ENCODE data around the gene COL4A1.

The COL4A1 gene

DNA sequence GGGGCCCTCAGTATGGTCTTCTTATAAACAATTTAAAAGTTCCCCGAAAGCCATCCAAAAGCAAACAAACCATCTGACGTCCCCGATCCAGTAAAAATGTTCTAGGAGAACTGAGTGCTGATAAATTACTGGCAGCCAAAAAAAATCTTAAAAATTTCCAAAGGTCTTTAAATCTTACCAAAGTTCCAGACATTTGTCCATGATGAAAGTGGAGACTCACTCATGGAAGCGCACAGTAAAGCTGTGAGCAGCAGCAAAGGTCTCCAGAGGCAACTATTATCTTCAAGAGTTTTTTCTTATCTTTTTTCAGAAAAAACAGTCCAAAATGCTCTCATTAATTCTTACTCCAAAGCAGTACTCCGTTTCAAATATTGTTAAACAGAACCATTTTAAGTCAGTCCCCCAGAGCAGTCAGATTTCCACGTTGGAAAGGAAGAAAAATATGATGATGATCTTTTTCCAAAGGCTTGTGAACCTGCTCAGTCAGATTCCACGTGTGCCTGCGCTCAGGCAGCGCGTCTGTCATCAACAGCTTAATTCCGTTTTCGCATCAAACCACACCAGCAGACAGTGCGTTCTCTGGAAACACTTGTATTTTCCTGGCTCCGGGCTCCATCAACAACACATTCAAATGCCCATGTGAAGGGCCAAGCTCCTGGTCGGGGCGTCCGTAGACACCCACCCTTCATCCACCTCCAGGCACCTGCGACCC lies 85.4 kb downstream of the COL4A1 start:
- no peak for DNase-seq (ENCODE audit: low read depth in 2 of 2)

DNA sequence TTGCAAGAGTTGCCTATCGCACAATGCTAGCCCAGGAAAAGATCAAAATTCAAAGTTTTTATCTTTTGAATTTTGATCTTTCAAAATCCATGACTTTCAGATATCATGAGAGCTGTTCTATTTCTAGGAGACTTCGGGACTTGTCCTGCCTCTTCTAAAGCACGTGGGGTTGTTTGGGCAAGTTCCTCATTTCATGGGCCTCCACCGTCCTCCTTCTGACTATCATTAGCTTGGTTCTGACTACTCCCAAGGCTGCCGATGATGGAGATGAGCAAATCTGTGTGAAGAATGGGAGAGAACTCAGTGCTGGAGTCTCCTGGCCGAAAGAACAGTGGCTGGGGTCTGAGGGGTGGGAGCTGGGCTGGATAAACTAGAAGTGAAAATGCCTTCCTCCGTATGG lies 86.5 kb downstream of the COL4A1 start:
- no peak for DNase-seq (ENCODE audit: low read depth in 2 of 2)

DNA sequence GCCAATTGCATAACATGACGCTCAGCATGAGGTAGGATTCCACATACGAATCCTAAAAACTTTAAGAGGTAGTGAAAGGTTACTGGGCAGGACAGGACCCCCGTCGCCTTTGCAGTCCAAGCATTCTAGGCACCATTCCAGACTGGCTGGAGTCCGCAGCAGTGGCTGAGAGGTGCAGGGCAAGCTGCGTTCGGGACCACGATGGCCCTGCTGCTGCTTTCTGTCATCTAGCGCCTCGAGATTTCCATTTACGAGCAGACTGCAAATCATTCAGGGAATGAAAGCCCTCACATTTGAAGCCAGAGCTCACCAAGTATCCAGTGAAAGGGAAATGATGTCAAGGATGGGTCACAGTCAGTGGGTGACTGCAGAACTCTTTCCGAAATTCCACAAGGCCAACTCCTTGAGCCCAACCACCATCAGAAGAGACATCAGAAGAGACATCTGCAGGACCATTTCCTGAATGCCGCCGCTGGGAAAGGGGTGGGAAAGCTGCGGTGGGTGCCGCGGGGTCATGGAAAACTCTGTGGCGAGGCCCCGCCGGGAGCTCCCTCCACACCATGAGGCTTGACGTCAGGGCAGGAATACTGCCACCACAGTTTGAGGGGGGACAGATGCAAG lies 88.3 kb downstream of the COL4A1 start:
- no peak for DNase-seq (ENCODE audit: low read depth in 2 of 2)

DNA sequence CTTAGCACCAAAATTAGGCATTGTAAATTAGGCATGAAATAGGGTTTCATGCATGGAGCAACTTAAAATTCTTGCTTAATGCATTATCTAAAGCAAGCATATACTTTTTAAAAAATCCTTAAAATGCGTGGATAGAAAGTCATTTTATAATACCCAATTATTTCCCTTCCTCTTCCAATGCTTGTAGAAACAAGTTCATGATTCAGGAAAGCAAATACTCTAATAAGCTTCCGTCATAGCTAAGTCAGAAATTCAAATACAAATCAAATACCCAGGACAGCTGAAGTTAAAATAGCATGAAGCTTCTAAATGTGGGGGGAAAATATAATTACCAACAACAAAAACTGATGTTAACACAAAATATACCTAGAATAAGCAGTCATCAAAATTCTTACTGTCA lies 89.1 kb downstream of the COL4A1 start:
- DNase-seq (ENCODE audit: low read depth in 2 of 2) = no peak

DNA sequence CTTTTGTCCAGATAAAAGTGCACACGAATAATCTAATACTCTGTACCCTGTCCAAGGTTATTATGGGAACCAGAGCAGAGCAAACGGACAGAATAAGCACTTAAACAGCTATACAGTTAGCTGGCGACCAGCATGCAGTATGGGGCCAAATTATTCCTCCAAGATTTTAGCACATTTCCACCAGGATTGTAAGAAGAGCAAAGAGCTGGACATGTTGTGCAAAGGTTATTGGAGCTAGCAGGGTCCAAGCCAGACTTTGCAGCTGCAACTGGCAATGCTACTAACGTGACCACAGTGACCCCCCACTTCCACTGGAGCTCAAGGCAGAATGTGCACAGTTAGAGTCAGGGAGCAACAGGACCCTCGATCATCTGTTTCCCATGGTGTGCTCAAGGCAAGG lies 89.9 kb downstream of the COL4A1 start:
- no peak for DNase-seq (ENCODE audit: low read depth in 2 of 2)

DNA sequence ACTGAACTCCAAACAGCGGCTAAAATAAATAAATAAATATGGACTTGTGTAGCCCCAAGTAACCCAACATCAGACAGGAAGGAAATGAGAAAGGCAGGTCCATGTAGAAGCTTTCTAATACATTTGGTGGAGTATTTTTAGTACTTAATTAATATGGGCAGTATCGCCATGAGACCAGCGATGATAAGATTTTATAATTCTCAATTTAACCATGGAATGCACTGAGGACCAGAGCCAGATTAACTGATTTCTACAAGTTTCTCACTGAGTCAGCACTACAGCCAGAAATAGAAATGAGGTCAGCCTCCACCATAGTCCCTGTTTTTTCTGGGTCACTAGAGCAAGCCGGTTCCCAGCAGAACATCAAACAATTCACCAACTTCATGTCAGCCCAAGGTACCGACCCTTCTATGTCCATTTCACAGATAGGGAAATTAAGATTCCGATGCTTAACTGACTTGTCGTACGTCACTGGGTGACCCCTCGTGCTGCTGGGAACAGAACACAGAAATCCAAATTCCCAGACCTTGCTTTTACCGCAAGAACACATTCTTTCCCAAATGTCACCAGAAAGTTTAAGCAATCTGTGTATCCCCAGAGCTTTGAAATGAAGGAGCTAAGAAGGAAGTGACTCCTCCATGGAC lies 90.4 kb downstream of the COL4A1 start:
- DNase-seq (ENCODE audit: low read depth in 2 of 2) = no peak

DNA sequence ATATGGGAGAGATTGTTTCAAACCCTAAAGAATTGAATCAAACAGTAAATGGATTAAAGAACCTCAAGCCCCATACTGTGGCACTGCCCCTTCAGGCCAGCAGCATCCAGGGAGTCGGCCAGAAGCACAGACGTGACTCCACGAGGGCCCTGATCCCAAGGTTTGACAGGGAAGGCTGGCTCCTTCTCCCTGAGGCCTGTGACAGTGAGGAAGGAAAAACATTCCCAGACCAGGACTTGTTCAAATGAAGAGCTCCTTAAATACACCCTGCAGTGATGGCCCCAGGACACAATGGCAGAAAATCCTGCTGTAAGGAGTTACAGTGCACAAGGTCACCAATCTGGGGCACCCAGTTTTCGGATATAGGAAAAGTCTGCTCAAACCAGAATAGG lies 91.0 kb downstream of the COL4A1 start:
- DNase-seq (ENCODE audit: low read depth in 2 of 2) = no peak

DNA sequence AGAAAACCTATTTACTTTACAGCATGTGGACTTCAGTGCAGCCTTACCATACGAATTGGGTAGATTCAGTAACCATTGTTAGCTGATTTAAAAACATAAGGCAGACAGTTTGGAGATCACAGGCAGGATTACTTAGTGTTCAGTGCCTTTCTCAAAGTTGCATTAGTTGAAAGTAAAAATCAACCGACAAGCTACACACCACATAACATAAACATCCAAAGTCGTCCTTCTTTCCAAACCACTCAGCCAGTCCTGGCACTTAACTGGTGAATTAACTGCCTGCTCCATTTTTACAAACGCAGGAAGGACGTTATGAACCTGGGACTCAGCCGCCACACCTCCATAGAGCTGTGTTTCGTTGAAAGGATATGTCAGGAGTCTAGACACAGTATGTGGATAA lies 91.4 kb downstream of the COL4A1 start:
- no peak for DNase-seq (ENCODE audit: low read depth in 2 of 2)

DNA sequence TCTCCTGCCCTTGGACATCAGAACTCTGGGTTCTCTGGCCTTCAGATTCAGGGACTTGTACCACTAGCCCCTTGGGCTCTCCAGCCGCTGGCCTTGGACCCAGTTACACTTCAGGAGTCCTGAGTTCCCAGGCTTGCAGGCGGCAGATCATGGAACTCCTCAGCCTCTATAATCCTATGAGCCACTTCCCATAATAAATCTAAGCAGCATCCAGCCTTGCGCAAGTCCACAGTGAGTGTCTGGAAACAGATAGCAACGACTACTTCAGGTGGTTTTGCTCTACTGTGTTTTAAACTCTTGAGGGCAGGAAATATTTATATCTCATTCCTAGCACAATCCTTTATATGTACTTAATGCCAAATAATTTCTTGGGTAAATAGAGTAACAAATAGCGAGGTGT lies 92.3 kb downstream of the COL4A1 start:
- DNase-seq (ENCODE audit: low read depth in 2 of 2) = no peak

DNA sequence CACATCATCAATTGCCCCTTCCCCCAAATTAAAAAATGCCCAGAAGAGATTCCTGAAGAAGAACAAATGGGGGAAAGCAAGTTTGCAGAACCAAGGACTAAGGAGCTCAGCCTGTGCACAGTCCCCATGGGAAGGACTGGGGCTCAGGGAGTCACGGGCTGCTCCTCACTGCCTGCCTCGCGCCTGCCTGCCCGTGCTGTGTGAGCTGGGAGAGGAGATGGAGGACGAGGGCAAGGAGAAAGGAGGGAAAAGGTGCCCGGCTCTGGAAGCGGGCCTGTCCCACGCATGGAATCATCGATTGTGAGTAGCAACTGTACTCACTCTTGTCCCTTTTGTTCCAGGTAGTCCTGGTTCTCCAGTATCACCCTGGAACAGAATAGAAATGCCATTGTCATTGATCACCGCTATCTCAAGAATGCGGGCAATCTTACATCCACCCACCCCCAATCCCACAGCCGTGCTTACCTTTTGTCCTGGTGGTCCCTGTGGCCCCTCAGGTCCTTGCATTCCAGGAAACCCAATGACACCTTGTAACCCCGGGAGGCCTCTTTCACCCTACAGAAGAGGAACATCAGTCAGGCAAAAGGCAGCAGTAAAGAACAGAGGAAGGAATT lies 93.4 kb downstream of the COL4A1 start:
- DNase-seq (ENCODE audit: low read depth in 2 of 2) = no peak

DNA sequence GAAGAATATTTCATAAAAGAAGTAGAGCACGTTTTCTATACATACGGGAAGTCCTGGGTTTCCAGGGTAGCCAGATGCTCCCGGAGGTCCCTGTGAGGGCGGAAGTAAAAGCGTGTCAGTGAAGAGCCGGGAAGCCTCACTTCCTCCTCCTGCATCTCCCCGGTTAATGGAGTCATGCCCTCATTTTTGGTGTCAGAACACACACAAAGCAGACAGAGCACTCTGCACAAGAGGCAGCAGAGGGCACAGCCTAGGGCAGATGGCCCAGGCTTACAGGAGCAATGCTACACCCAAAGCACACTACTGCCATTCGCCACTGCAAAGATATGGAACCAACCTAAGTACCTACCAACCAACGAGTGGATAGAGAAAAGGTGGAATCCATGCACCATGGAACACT lies 94.4 kb downstream of the COL4A1 start:
- DNase-seq (ENCODE audit: low read depth in 2 of 2) = no peak

DNA sequence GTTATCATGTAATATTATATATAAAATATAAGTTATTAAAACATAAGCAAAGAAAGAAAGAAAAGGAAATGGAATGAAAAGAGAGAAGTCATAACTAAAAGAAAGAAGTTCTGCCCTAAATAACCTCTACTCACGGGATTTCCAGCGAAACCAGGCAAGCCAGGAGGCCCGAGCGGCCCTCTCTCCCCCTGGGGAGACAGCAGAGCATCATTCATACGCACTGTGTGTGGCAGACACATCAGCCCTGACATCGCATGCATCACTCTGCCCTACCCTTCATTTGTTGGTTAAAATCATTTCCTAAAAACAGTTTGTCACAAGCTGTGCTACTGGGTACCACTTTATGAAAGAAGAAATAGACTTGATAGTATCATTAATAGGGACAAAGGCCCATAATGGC lies 95.2 kb downstream of the COL4A1 start:
- no peak for DNase-seq (ENCODE audit: low read depth in 2 of 2)

DNA sequence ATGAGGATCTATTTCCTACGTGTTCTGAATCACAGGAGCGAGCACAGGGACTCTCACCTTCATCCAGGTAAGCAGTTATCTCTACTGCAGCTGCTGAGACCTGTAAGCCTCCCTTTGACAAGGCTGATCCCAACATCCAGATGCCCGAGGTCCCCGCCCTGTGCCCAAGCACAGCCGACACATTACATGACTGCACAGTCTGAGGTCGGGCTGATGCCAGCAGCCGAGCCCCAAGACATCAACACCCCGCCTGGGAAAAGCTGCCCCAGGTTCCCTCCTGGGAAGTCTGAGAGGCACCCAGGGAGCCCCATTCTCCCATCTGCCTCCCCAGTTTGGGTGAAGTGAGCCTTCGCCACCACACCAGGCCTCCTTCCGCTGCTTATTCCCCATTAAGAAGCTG lies 95.9 kb downstream of the COL4A1 start:
- DNase-seq (ENCODE audit: low read depth in 2 of 2) = no peak

DNA sequence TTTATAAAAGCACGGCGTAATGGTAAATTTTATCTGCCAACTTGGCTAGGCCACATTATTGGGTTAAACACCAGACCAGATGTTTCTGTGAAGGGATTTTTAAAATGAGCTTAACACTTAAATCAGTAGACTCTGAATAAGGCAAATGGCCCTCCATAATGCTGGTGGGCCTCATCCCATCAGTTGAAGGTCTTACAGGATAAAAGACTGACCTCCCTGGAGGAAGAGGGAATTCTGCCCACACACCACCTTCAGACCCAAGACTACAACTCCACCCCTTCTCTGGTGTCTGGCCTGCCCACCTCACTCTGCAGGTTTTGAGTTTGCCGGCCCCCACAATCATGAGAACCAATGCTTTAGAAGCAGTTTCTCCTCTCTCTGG lies 96.4 kb downstream of the COL4A1 start:
- no peak for DNase-seq (ENCODE audit: low read depth in 2 of 2)

DNA sequence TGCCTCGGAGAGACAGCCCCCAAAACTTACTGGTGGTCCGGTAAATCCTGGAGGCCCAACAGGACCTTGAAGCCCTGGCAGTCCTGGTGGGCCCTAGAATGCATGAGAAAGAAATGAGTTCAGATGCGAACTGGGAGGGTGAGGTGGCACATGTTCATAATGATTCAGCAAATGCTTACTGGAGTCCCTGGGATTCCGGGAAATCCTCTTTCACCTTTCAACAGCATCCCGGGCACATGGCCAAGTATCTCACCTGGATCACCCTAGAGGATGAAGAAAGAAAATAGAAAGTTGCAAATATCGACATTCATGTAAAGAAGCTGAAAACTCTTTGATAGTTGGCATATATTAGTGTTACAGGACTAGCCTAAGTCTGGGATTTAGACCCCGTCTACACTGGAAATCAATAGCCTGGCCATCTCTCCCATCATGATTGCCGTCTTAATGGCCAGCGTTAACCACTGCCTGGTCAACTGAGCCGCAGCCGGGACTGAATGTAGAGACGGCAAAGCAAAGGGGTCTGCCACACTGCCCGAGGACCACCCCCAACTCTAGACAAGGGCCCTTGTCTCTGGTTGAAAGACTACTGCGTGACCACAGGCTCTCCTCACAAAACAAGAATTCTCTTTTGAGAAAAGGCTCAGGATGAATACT lies 96.9 kb downstream of the COL4A1 start:
- DNase-seq (ENCODE audit: low read depth in 2 of 2) = no peak

DNA sequence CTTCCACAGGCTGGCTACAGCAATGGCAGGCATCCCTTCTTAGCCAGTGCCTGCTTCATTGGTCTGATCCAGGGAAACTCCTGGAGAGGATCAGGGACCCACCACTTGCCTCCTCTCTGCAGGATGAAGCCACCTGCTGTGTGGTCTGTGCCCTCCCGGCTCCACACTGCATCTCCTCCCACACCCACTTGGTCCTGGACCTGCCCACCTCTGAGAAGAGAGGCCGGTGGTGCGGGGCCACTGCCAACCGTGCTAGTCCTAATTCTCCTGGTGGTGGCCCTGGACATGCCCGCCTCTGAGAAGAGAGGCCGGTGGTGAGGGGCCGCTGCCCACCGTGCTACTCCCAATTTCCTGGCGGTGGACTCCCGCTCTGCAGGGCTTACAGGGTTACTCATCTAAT lies 98.8 kb downstream of the COL4A1 start:
- DNase-seq (ENCODE audit: low read depth in 2 of 2) = no peak

DNA sequence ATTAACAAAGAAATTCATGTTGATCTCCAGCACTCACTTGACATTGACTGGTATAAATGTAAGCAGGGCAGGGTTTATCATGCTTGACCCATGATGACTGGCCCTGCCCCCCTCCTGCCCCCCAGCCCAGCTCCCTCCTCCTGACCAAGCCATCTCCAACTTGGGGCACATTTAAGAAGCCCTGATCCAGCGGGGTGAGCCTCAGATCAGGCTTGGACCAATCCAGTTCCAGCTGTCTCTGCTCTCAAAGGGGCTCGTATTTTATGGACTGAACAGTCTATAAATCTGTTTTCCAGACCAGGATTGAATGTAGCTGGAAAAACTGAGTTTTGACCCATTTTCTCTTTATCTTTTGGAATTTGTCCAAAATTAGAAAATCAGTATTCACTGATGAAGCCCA lies 100.0 kb downstream of the COL4A1 start:
- no peak for DNase-seq (ENCODE audit: low read depth in 2 of 2)

DNA sequence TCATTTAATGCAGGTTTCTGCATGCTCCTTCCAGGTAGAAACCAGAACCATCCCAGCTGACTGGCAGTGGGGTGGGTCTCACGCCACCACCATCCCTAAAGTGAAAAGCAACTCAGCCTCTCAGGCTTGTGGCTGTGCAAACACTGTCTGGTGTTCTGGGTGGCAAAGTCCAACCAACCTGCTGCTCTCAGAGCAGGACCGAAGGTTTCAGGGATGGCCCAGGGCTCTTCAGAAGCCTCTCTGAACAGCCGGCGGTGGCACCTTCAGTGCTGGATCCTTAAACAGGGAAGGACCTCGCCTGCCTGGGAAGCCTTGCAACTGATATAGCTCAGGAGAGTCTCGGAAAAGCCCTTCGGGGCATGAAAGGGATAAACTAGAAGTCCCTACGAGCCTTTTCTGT lies 100.8 kb downstream of the COL4A1 start:
- DNase-seq (ENCODE audit: low read depth in 2 of 2) = no peak

DNA sequence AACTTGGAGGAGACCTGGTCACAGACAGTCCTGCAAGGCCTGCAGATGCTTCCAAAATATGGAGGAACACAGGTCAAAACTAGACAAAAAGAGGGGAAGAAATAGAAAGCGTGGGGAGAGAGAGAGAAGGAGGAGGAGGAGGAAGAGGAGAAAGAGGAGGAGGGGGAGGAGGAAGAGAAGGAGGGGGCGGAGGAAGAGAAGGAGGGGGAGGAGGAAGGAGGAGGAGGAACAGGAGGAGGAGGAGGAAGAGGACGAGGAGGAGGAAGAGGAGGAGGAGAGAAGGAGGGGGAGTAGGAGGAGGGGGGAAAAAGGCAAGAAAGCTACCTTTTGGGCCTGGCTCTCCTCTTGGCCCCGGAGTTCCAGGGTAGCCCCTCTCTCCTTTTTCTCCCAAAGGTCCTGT lies 105.8 kb downstream of the COL4A1 start:
- DNase-seq (ENCODE audit: low read depth in 2 of 2) = no peak

DNA sequence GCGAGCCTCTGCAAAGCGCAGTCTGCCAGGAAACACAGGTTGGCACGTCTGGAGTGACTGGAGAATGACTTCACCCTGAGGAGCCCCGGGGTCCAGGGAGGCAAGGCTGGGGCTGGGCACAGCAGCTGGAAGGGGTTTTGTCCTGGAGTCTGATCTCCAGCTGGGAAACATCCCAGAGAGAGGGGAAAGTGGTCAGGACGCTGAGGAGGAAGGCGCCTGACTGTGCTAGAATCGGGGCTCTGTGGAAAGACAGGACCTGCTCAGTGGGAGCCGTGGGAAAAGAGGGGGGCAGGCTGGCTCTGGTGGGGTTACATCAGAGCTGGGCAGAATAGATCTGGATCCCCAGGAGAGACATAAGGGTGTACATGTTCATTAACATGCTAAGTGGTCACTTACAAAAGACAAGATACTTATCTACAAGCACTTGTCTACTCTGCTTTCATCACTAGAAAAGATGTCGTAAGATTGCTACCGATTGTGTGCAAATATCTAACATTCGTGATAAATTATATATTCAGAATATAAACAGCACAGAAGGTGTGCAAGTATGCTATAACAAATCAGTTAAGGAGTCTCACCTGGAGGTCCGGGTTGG lies 106.6 kb downstream of the COL4A1 start:
- DNase-seq (ENCODE audit: low read depth in 2 of 2) = no peak

DNA sequence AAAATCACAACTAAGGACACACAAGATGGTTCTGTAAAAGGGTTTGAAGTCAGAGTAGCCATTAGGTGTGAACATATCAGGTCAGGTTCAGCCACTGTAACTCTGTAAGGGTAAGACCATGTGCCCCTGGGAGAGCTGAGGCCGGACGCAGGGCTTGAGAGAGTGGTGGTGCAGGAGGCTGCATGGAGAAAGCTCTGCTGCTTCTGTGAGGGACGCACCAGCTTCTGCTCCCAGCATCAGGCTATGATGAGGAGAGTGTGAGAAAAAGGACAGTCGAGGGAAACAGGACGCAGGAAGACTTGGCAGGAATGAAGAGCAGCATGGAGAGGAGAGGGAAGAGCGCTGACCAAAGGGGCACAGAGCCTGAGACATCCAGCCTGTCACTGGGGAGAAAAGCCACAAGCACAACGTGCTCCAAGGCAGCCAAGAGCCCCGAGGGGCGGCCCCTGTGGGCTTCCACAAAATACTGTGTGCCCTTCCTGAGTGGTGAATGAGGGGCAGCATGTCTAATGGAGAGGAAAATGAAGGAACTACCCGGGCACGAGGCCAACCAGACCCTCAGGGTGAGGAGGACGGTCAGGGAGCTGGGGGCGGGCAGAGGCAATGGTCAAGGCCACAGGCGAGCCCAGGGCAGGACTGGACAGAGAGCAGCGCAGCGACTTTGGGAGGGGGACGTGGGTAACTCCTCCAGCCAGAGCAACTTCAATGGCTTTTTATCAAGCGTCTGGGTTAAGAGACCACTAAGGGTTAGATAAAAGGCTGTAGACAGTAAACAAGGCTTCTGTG lies 107.7 kb downstream of the COL4A1 start:
- DNase-seq (ENCODE audit: low read depth in 2 of 2) = no peak

Data from stimulated activated CD8-positive, alpha-beta memory T cell treated with anti-CD3 and anti-CD28 coated beads, Interleukin-15, amount 100 ng/mL, for 4 hours (primary cell).